Left lung (tissue), 10 donors: ENCODE measurements around the gene OSBPL3. TPM values are rescaled to one million over a fixed set of nuclear protein-coding genes. Genes with fewer than 3 reads are reported as not detected.
A peak's percentile ranks its signal among the peaks of the same experiment; 100 is the strongest.

Source experiments
- ATAC-seq: fragments of 200-7000 bp; cut with Tn5 transposase; one replicate; pipeline ENCODE4 v1.9.1; 2020; ENCODE audit warnings: moderate library complexity
- DNase-seq, 4 donors: peaks; one replicate each; pipeline ENCODE4 v3.0.0-alpha.2; 2013 to 2020
- H3K27ac ChIP-seq, 2 donors: fragments of 200-600 bp; sonication (generic) in 1 of 2; one replicate each; pipeline versions ENCODE4 v1.5.0 to v1.8.0; 2020 to 2021
- H3K27me3 ChIP-seq, 2 donors: fragments of 200-600 bp; sonication (generic) in 1 of 2; one replicate each; pipeline versions ENCODE4 v1.5.0 to v1.8.0; 2020 to 2021
- H3K36me3 ChIP-seq, 2 donors: fragments of 200-600 bp; sonication (generic) in 1 of 2; one replicate each; pipeline versions ENCODE4 v1.5.0 to v1.8.0; 2020 to 2021
- H3K4me1 ChIP-seq, 2 donors: fragments of 200-600 bp; one replicate each; pipeline ENCODE4 v1.8.0; 2021
- H3K4me3 ChIP-seq, 2 donors: fragments of 200-600 bp; sonication (generic) in 1 of 2; one replicate each; pipeline versions ENCODE4 v1.5.0 to v1.8.0; 2020 to 2021; ENCODE audit warnings: mild to moderate bottlenecking in 1 of 2
- H3K9me3 ChIP-seq, 2 donors: fragments of 200-600 bp; sonication (generic) in 1 of 2; one replicate each; pipeline versions ENCODE4 v1.5.0 to v1.8.0; 2020 to 2021
- intact Hi-C, 2 donors: fragments of 100-400 bp; cut with DNase I; formaldehyde crosslinking; loops; one replicate each; pipeline versions ENCODE4 v1.11.2 to v1.14.2; 2022
- polyA plus RNA-seq, 6 donors: library from polyadenylated mRNA; unstranded; fragments of 120-200 nt; gene quantifications; one replicate each; pipeline ENCODE4 v1.2.1, GENCODE V29; 2013; ENCODE audit not compliant: insufficient read length in 6 of 6
- total RNA-seq, 2 donors: library from RNA; stranded (reverse); fragmentation: NEBNext Ultra II Directional; extraction: Animal tissue kit (Norgen Biotek cat#: 25700); gene quantifications; one replicate each; pipeline ENCODE4 v1.2.1, GENCODE V29; 2021
- TF ChIP-seq, protein P1 (sequence below), 2 donors: fragments of 200-600 bp; sonication (generic) in 1 of 2; IDR thresholded peaks; one replicate each; pipeline versions ENCODE4 v1.5.0 to v1.8.0; 2021; ENCODE audit warnings: antibody characterized with exemption in 2 of 2
- donor health status: DM: no; HTN: yes; CAD: no.
- donor health status: DM: no; HTN: no; CAD: no.

OSBPL3 gene
- total and polyA plus RNA-seq, 8 donors: 2.3 to 30.5 (median 3.3) TPM

GRCh38 chr7:24786941-24787340 is 193.0 kb downstream of the OSBPL3 start:
- Histone ChIP-seq H3K27me3 (no peaks in the 10 kb centered on the region), H3K9me3 (no peaks in the 10 kb centered on the region), H3K36me3 (no peaks in the 10 kb centered on the region), H3K4me3 (no peak overlapping the region), H3K4me1 (no peaks in the 10 kb centered on the region), H3K27ac (peak overlapping the region in 1 of 2 donors; percentile 63)
- ATAC-seq: peak; percentile 78
- TF ChIP-seq, protein P1, sequence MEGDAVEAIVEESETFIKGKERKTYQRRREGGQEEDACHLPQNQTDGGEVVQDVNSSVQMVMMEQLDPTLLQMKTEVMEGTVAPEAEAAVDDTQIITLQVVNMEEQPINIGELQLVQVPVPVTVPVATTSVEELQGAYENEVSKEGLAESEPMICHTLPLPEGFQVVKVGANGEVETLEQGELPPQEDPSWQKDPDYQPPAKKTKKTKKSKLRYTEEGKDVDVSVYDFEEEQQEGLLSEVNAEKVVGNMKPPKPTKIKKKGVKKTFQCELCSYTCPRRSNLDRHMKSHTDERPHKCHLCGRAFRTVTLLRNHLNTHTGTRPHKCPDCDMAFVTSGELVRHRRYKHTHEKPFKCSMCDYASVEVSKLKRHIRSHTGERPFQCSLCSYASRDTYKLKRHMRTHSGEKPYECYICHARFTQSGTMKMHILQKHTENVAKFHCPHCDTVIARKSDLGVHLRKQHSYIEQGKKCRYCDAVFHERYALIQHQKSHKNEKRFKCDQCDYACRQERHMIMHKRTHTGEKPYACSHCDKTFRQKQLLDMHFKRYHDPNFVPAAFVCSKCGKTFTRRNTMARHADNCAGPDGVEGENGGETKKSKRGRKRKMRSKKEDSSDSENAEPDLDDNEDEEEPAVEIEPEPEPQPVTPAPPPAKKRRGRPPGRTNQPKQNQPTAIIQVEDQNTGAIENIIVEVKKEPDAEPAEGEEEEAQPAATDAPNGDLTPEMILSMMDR (IDR thresholded peaks at IDR 0.05): no peak
- peak in 1 of 4 donors; percentile 76 for DNase-seq
- intact Hi-C loops: no loop called here

- intact Hi-C loops: no loop called here
- no peaks in the 10 kb centered on the region for H3K36me3 ChIP-seq
- peak; percentile 40 for ATAC-seq
- H3K4me3 ChIP-seq: no peak overlapping the region
- no peaks in the 10 kb centered on the region for H3K4me1 ChIP-seq
- TF ChIP-seq, protein P1 (IDR thresholded peaks at IDR 0.05): no peak
- H3K27ac ChIP-seq: peak overlapping the region in 1 of 2 donors; percentile 63
- DNase-seq: no peak
- H3K9me3 ChIP-seq: no peaks in the 10 kb centered on the region
- no peaks in the 10 kb centered on the region for H3K27me3 ChIP-seq
Measured at GRCh38 chr7:24786306-24786705, 193.7 kb downstream of the OSBPL3 start.

DNA sequence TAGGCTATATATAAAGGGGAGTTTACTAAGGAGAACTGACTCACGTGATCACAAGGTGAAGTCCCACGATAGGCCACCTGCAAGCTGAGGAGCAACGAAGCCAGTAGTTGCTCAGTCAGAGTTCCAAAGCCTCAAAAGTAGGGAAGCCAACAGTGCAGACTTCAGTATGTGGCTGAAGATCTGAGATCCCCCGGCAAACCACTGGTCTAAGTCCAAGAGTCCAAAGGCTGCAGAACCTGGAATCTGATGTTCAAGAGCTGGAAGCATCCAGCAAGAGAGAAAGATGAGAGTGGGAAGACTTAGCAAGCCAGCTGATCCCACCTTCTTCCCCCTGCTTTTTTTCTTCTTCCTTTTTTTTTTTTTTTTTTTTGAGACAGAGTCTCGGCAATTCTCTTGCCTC is 195.7 kb downstream of the OSBPL3 start:
- Histone ChIP-seq H3K9me3 (no peaks in the 10 kb centered on the region), H3K27me3 (no peaks in the 10 kb centered on the region), H3K4me3 (no peak overlapping the region), H3K4me1 (peaks cover 0 to 5% of the 10 kb centered on the region in 2 donors), H3K27ac (no peak overlapping the region), H3K36me3 (no peaks in the 10 kb centered on the region)
- intact Hi-C loops: no loop called here
- DNase-seq: no peak
- TF ChIP-seq, protein P1 (IDR thresholded peaks at IDR 0.05): no peak
- no peak for ATAC-seq

GRCh38 chr7:24783698-24784097 is 196.3 kb downstream of the OSBPL3 start:
- intact Hi-C loops: no loop called here
- TF ChIP-seq, protein P1 (IDR thresholded peaks at IDR 0.05): no peak
- Histone ChIP-seq H3K36me3 (no peaks in the 10 kb centered on the region), H3K27me3 (no peaks in the 10 kb centered on the region), H3K4me1 (peaks cover 0 to 7% of the 10 kb centered on the region in 2 donors), H3K4me3 (no peak overlapping the region), H3K9me3 (no peaks in the 10 kb centered on the region), H3K27ac (no peak overlapping the region)
- DNase-seq (no peak), ATAC-seq (no peak)

GRCh38 chr7:24781106-24781505 is 198.9 kb downstream of the OSBPL3 start:
- DNase-seq: peak in 1 of 4 donors; percentile 46
- Histone ChIP-seq H3K4me1 (peaks cover 0 to 7% of the 10 kb centered on the region in 2 donors), H3K36me3 (no peaks in the 10 kb centered on the region), H3K4me3 (no peak overlapping the region), H3K27me3 (no peaks in the 10 kb centered on the region), H3K27ac (no peak overlapping the region), H3K9me3 (no peaks in the 10 kb centered on the region)
- peak; percentile 73 for ATAC-seq
- intact Hi-C loops: no loop called here
- TF ChIP-seq, protein P1 (IDR thresholded peaks at IDR 0.05): no peak
